Right cardiac atrium (tissue), 5 donors: ENCODE measurements around the gene B4GALT7. TPM values are rescaled to one million over a fixed set of nuclear protein-coding genes. Genes with fewer than 3 reads are reported as not detected.

Experiments used
- ATAC-seq, 2 donors: fragments of 200-7000 bp; cut with Tn5 transposase; one replicate each; pipeline versions ENCODE4 v1.8.0 to v1.9.1; 2020; ENCODE audit warnings: moderate library complexity in 2 of 2, mild to moderate bottlenecking in 1 of 2
- DNase-seq, 3 donors: peaks; one replicate each; pipeline ENCODE4 v3.0.0-alpha.2; 2020
- H3K27ac ChIP-seq: one replicate; pipeline ENCODE4 v1.5.1; 2013; ENCODE audit warnings: mild to moderate bottlenecking, low read length, control low read depth, moderate library complexity
- H3K27me3 ChIP-seq: one replicate; pipeline ENCODE4 v1.6.1; 2013; ENCODE audit not compliant: control insufficient read depth, insufficient read depth
- H3K4me1 ChIP-seq: one replicate; pipeline ENCODE4 v1.6.1; 2013; ENCODE audit warnings: low read length; ENCODE audit not compliant: control insufficient read depth, insufficient read depth
- H3K4me3 ChIP-seq: one replicate; pipeline ENCODE4 v1.5.1; 2013; ENCODE audit warnings: low read length, control low read depth
- H3K9me3 ChIP-seq: one replicate; pipeline ENCODE4 v1.6.1; 2013; ENCODE audit warnings: low read length; ENCODE audit not compliant: control insufficient read depth
- WGBS: extraction: QIAGEN DNeasy Blood & Tissue Kit; methylation state at CpG from one replicate; pipeline ENCODE4 v1.1.7; 2013; 5-methylcytosine and 5-hydroxymethylcytosine counted together
- intact Hi-C, 4 donors: fragments of 100-400 bp; cut with DNase I; formaldehyde crosslinking; loops; one replicate each; pipeline versions ENCODE4 v1.11.0 to v1.14.0; 2022 to 2023
- polyA plus RNA-seq: library from polyadenylated mRNA; stranded (reverse); fragments of 200-250 nt; gene quantifications from one replicate; pipeline ENCODE4 v1.2.3, GENCODE V29; 2013
- total RNA-seq, 4 donors: library from RNA; stranded (reverse); fragmentation: NEBNext Ultra II Directional; extraction: Animal tissue kit (Norgen Biotek cat#: 25700); gene quantifications; one replicate each; pipeline ENCODE4 v1.2.1, GENCODE V29; 2021
- donor health status: healthy with polysubstance abuse.
- donor health status: DM: no; HTN: yes; CAD: no.
- donor health status: DM: no; HTN: no; CAD: no.
- donor health status: DM: no; HTN: yes; CAD: no; lungs with severe emphysema.
- donor health status: DM: yes; HTN: yes; CAD: no.

B4GALT7 gene
- total and polyA plus RNA-seq, 5 donors = 15.8 to 24.1 (median 22.4) TPM

DNA sequence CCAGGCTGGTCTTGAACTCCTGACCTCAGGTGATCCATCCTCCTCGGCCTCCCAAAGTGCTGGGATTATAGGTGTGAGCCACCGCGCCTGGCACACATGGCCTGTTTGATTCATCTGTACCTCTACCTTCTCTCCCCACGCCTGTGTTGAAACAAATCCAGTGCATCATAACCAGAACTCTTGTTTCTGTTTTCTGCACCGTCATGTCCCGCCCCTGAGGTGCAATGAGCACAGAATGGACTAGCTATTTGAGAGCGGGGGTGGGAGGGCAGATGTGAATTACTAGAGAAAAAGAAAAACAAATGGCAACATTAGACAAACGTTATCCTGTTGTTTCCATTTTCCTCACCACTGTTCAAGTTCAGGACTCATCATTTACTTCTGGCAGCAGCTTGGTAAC, 34.9 kb upstream of the B4GALT7 start:
- no peak overlapping the region for H3K27ac ChIP-seq
- no peak for DNase-seq
- H3K9me3 ChIP-seq = no peaks in the 10 kb centered on the region
- H3K4me1 ChIP-seq = peaks cover 2% of the 10 kb centered on the region
- H3K27me3 ChIP-seq = no peaks in the 10 kb centered on the region
- no peak overlapping the region for H3K4me3 ChIP-seq
- intact Hi-C loops = no loop called here
- WGBS = 75% methylated on average over 8 of the region's 8 CpGs
- no peak for ATAC-seq

DNA sequence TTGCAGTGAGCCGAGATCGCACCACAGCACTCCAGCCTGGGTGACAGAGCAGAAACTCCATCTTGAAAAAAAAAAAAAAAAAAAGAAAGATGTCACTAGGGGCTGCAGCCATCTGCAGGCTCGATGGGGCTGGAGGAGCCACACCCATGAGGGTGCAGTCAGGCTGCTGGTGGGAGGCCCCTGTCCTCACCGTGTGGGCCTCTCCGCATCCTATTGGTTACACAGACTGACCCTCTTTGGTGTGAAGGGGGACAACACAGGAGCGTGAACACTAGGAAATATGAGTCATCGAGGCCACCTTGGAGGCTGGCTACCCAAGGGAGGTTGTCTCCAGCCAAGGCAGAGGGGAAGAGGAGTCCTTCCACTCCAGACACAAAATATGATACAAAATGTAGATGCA, 31.6 kb upstream of the B4GALT7 start:
- intact Hi-C loops = no loop called here
- DNase-seq (no peak), ATAC-seq (no peak)
- no peak overlapping the region for H3K4me3 ChIP-seq
- no peaks in the 10 kb centered on the region for H3K4me1 ChIP-seq
- WGBS = 72% methylated on average over 7 of the region's 7 CpGs
- H3K27me3 ChIP-seq = no peaks in the 10 kb centered on the region
- H3K9me3 ChIP-seq = no peaks in the 10 kb centered on the region
- H3K27ac ChIP-seq = no peak overlapping the region

DNA sequence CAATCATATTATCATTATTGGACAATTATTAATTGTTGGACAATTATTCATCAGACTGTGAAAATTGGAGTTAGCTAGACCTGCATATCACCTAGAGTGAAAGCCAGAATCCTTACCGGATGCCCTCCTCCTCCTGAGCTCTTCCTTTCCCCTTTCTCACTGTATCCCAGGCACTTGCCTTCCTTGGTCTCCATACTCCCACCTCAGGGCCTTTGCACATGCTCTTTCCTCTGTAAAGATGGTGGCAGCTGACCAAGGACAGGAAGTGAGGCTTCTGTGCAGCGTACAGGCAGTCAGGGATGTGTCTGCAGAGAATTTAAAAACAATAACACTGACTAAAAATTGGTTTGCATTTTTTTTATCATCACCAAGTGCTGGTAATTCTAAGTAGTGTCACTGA, 30.0 kb upstream of the B4GALT7 start:
- intact Hi-C loops = no loop called here
- DNase-seq = no peak

DNA sequence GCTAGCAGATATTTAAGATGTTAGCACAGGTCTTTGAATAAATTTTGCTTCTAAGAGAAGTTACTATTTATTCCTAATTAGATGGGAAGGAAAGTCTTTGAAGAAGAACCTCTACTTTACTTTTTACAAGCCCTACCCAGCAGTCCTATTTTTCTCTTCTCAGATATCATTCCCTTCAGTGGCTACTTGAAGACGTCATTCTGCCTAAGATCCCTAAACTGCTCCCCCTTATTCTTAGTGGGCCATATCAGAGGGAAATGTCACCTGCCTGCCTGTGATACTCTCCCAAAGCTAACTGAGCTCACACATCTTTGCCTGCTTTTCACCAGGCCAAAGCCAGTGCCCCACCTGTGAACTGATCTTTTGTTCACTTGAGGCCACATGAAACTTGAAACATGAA, 24.4 kb upstream of the B4GALT7 start:
- no peak for ATAC-seq
- intact Hi-C loops = no loop called here
- Histone ChIP-seq H3K27me3 (peaks cover 3% of the 10 kb centered on the region), H3K4me3 (no peak overlapping the region), H3K4me1 (no peaks in the 10 kb centered on the region), H3K9me3 (no peaks in the 10 kb centered on the region), H3K27ac (no peak overlapping the region)
- no peak for DNase-seq
- 38% methylated on average over 1 of the region's 1 CpG for WGBS

More for the DNA sequence above, 30.0 kb upstream of the B4GALT7 start:
- Histone ChIP-seq H3K27me3 (no peaks in the 10 kb centered on the region), H3K9me3 (no peaks in the 10 kb centered on the region), H3K4me1 (no peaks in the 10 kb centered on the region), H3K4me3 (no peak overlapping the region), H3K27ac (no peak overlapping the region)
- WGBS = 71% methylated on average over 2 of the region's 2 CpGs
- ATAC-seq = no peak

DNA sequence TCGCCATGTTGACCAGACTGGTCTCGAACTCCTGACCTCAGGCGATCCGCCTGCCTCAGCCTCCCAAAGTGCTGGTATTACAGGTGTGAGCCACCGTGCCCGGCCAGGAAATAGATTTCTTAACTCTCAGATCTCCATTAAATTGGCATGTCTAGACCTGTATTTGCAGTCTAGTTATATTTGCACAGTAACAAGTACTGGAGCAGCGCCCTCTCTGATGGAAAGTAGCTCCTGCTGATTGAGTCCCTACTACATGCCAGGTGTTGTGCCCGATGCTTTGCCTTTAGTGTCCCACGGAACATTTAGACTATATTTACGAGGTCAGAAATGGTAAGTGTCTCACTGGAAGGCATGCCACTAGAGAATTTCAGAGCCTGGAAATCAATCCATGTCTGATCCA, 23.8 kb upstream of the B4GALT7 start:
- H3K4me3 ChIP-seq = no peak overlapping the region
- no peak for ATAC-seq
- peaks cover 3% of the 10 kb centered on the region for H3K27me3 ChIP-seq
- H3K9me3 ChIP-seq = no peaks in the 10 kb centered on the region
- intact Hi-C loops = no loop called here
- 87% methylated on average over 10 of the region's 10 CpGs for WGBS
- no peak for DNase-seq
- no peak overlapping the region for H3K27ac ChIP-seq
- H3K4me1 ChIP-seq = no peaks in the 10 kb centered on the region

DNA sequence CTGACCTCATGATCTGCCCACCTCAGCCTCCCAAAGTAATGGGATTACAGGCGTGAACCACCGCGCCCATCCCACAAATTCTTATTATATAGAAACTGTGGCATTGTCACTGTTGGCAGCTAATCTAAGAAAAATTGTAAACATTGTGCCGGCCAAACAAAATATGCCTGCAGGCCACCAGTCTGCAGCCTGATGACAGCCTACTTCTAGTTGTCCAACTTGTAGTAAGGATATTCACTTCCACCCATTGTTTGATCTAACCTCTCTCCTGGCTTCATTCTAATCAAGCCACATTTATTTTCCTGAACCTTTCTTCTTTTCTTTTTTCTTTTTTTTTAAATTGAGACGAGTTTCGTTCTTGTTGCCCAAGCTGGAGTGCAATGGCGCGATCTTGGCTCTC, 21.6 kb upstream of the B4GALT7 start:
- DNase-seq (no peak), ATAC-seq (no peak)
- Histone ChIP-seq H3K27me3 (peaks cover 3% of the 10 kb centered on the region), H3K4me3 (no peak overlapping the region), H3K4me1 (no peaks in the 10 kb centered on the region), H3K27ac (no peak overlapping the region), H3K9me3 (no peaks in the 10 kb centered on the region)
- intact Hi-C loops = no loop called here
- 88% methylated on average over 8 of the region's 8 CpGs for WGBS

DNA sequence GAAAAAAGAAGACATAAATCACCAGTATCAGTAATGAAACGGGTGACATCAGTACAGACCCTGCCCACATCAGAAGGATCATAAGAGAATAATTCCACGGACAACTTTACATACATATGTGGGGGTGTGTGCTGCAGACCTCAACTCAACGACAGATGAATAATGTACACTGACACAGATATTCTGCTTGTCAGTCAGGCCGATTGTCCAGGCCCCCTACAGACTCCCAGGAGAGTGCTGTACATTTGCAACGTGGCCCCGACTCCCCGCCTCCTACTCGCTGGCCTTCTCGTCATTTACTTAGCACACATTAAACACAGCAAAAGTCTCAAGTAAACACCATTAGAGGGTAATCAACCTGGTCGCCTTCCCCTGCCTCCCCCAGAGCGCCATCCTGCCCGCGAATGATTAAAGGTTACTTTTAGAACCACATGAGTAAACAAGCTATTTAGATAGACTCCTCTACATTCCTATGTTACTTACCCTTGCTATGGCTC, 11.5 kb upstream of the B4GALT7 start:
- no peak for DNase-seq
- WGBS = 52% methylated on average over 13 of the region's 13 CpGs
- Histone ChIP-seq H3K4me1 (peaks cover 3% of the 10 kb centered on the region), H3K27me3 (no peaks in the 10 kb centered on the region), H3K9me3 (no peaks in the 10 kb centered on the region), H3K4me3 (no peak overlapping the region), H3K27ac (no peak overlapping the region)
- intact Hi-C loops = no loop called here
- ATAC-seq = no peak

DNA sequence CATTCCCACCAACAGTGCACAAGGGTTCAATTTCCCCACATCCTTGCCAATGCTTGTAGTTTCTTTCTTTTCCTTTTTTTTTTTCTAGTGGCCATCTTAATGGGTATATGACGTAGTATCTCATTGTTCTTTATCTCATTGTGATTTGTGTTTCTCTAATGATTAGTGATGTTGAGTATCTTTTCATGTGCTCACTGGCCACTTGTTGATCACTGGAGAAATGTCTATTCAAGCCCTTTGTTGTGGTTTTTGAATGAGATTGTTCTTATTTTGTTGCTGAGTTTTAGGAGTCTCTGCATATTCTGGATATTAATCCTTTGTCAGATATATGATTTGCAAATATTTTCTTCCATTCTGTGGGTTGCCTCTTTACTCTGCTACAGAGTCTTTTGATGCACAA, 9.5 kb upstream of the B4GALT7 start:
- no peaks in the 10 kb centered on the region for H3K27me3 ChIP-seq
- peaks cover 3% of the 10 kb centered on the region for H3K4me1 ChIP-seq
- WGBS = 55% methylated on average over 1 of the region's 1 CpG
- H3K9me3 ChIP-seq = no peaks in the 10 kb centered on the region
- no peak for ATAC-seq
- DNase-seq = no peak
- H3K27ac ChIP-seq = no peak overlapping the region
- intact Hi-C loops = no loop called here
- H3K4me3 ChIP-seq = no peak overlapping the region

DNA sequence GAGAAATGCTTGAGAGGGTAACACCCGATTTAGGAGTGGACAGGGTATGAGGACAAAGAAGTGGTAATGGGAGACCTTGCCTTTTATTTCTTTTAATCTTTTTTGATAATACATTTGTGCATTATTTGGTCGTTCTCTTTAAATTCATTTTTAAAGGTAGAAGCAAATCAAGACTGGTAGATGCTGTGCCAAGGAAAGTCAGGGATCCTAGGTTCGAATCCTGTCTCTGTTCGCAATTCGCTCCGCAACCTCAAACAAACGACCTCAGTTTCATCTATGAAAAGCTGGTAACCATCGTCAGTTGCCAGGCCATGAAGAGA, 8.3 kb upstream of the B4GALT7 start:
- Histone ChIP-seq H3K4me3 (peak overlapping the region; percentile 83), H3K27ac (no peak overlapping the region), H3K9me3 (no peaks in the 10 kb centered on the region), H3K27me3 (no peaks in the 10 kb centered on the region), H3K4me1 (peaks cover 3% of the 10 kb centered on the region)
- ATAC-seq = no peak
- no peak for DNase-seq
- intact Hi-C loops = no loop called here
- 14% methylated on average over 8 of the region's 8 CpGs for WGBS

DNA sequence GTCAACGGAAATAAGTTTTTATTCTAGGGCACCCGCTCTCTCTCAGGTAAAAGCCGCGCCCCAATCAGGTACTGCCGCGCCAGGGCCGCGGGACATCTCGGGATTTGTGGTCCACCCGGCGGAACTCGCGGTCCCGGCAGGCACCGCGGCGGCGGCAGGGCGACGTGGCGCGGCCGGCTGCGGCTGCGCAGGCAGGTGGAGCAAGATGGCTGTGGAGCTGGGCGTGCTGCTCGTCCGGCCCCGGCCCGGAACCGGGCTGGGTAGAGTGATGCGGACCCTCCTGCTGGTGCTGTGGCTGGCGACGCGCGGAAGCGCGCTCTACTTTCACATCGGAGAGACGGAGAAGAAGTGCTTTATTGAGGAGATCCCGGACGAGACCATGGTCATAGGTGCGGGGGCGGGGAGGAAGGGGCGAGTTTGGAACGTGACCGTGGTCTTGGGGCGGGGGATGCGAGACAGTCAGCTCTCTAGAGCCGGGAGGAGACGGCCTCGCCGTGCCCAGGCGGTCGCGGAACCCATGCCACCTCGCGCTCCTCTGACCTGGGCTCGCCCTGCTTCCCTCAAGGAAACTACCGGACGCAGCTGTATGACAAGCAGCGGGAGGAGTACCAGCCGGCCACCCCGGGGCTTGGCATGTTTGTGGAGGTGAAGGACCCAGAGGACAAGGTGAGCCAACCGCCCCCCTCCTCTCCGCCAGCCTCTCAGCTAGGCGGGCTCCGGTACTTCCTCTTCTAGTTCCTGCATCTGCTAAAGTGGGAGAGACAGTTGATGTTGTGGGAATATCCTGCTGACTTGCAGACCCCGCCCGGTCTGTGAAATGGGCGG, 7.7 kb upstream of the B4GALT7 start, which contains the start of gene TMED9:
Gene TMED9 (plus strand): TSS at position 194 of the 825 bp plus-strand sequence. CDS start 12 bp downstream, at position 206.
- peak; percentile 97 to 98 for ATAC-seq
- intact Hi-C loops = no loop called here
- H3K27me3 ChIP-seq = no peaks in the 10 kb centered on the region

DNA sequence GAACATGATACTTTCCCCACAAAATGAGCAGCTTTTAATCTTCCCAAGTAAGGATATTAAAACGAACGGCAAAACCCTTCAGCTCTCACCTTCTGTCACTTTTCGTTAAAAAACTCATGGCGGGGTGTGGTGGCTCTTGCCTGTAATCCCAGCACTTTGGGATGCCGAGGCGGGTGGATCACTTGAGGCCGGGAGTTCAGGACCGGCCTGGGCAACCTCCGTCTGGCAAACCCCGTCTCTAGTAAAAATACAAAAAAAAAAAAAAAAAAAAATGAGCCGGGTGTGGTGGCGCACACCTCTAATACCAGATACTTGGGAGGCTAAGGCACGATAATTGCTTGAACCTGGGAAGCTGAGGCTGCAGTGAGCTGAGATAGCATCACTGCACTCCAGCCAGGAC, 7.0 kb upstream of the B4GALT7 start:
- Histone ChIP-seq H3K4me1 (peaks cover 3% of the 10 kb centered on the region), H3K9me3 (no peaks in the 10 kb centered on the region), H3K27ac (no peak overlapping the region), H3K4me3 (peak overlapping the region; percentile 83), H3K27me3 (no peaks in the 10 kb centered on the region)
- ATAC-seq = no peak
- no peak for DNase-seq
- intact Hi-C loops = no loop called here
- WGBS = 73% methylated on average over 13 of the region's 13 CpGs

More for the DNA sequence above, 7.7 kb upstream of the B4GALT7 start, which contains the start of gene TMED9:
- peak; percentile 85 to 94 (median 93) for DNase-seq
- WGBS = under 1% methylated on average over 71 of the region's 71 CpGs
- Histone ChIP-seq H3K9me3 (no peaks in the 10 kb centered on the region), H3K4me3 (peak within 1 kb of the TSS; percentile 83), H3K4me1 (peaks cover 3% of the 10 kb centered on the region), H3K27ac (peak within 1 kb of the TSS; percentile 61)
